HG03460 (cell line): ENCODE results near the gene RAB11B.
A peak's percentile ranks its signal among the peaks of the same experiment; 100 is the strongest.
"Not testable (repeated sequence)": the region's sequence is repeated elsewhere in the genome, so short reads cannot be mapped to it uniquely, and the experiment has no call there.

ENCODE experiments used
- ATAC-seq: cut with Tn5 transposase; IDR thresholded peaks from one replicate; pipeline ENCODE4 v1.9.1; 2021; ENCODE audit not compliant: unreplicated experiment

RAB11B gene

GRCh38 chr19:8389891-8390616, at the start of gene RAB11B:
RAB11B (plus strand) TSS chr19:8390360; CDS start chr19:8390417, 57 bp downstream.
- ATAC-seq, result peak; percentile 88

- not testable (repeated sequence) for ATAC-seq
Measured at GRCh38 chr19:8341504-8341903, 48.7 kb upstream of the RAB11B start.

- ATAC-seq, result no peak
Measured at GRCh38 chr19:8342316-8342683, 47.9 kb upstream of the RAB11B start.

GRCh38 chr19:8342684-8343482, 47.3 kb upstream of the RAB11B start, which contains the start of gene KANK3:
KANK3 (minus strand) TSS chr19:8343262; CDS start chr19:8337828, 5,434 bp downstream.
- peak; percentile 88 for ATAC-seq

- ATAC-seq, result no peak
Measured at GRCh38 chr19:8343483-8343844, 46.7 kb upstream of the RAB11B start.

- ATAC-seq, result not testable (repeated sequence)
Measured at GRCh38 chr19:8349629-8350372, 40.4 kb upstream of the RAB11B start.

GRCh38 chr19:8352134-8352827, 37.9 kb upstream of the RAB11B start:
- ATAC-seq, result no peak

- not testable (repeated sequence) for ATAC-seq
Measured at GRCh38 chr19:8352845-8353244, 37.3 kb upstream of the RAB11B start.

- no peak for ATAC-seq
Measured at GRCh38 chr19:8355631-8356402, 34.3 kb upstream of the RAB11B start.

GRCh38 chr19:8357007-8357521, 33.1 kb upstream of the RAB11B start:
- no peak for ATAC-seq

- no peak for ATAC-seq
Measured at GRCh38 chr19:8358948-8359347, 31.2 kb upstream of the RAB11B start.

- ATAC-seq, result no peak
Measured at GRCh38 chr19:8360196-8360595, 30.0 kb upstream of the RAB11B start.

GRCh38 chr19:8361921-8362793, 28.0 kb upstream of the RAB11B start:
- no peak for ATAC-seq

- ATAC-seq, result no peak
Measured at GRCh38 chr19:8363803-8364771, 26.1 kb upstream of the RAB11B start, which contains the start of gene ANGPTL4. ANGPTL4 (plus strand) TSS chr19:8364155; CDS start chr19:8364322, 167 bp downstream.

GRCh38 chr19:8366121-8366581, 24.0 kb upstream of the RAB11B start:
- ATAC-seq, result no peak

GRCh38 chr19:8366961-8367326, 23.2 kb upstream of the RAB11B start:
- ATAC-seq, result no peak

GRCh38 chr19:8367327-8368001, 22.7 kb upstream of the RAB11B start:
- ATAC-seq, result no peak
